Esophagus (tissue), 2 donors: ENCODE results near the gene FADS1. TPM values are rescaled to one million over a fixed set of nuclear protein-coding genes. Genes with fewer than 3 reads are reported as not detected.

Source experiments
- H3K27ac ChIP-seq, 2 donors: one replicate each; pipeline ENCODE4 v1.5.1; 2013; ENCODE audit warnings: low read depth in 2 of 2, mild to moderate bottlenecking in 2 of 2, inconsistent platforms in 1 of 2, low read length in 1 of 2, moderate library complexity in 1 of 2
- H3K27me3 ChIP-seq, 2 donors: one replicate each; pipeline ENCODE4 v1.6.1; 2013; ENCODE audit warnings: low read length in 2 of 2, control low read depth in 1 of 2, mild to moderate bottlenecking in 1 of 2; ENCODE audit not compliant: insufficient read depth in 2 of 2, control insufficient read depth in 1 of 2
- H3K36me3 ChIP-seq, 2 donors: one replicate each; pipeline ENCODE4 v1.6.1; 2013; ENCODE audit warnings: low read length in 1 of 2; ENCODE audit not compliant: control insufficient read depth in 2 of 2, insufficient read depth in 2 of 2
- H3K4me1 ChIP-seq, 2 donors: one replicate each; pipeline ENCODE4 v1.6.1; 2013; ENCODE audit warnings: low read length in 1 of 2; ENCODE audit not compliant: control insufficient read depth in 2 of 2, insufficient read depth in 2 of 2
- H3K4me3 ChIP-seq, 2 donors: one replicate each; pipeline ENCODE4 v1.5.1; 2013; ENCODE audit warnings: low read length in 2 of 2, mild to moderate bottlenecking in 2 of 2, low read depth in 1 of 2, moderate library complexity in 1 of 2
- H3K9me3 ChIP-seq, 2 donors: one replicate each; pipeline ENCODE4 v1.6.1; 2013; ENCODE audit warnings: mild to moderate bottlenecking in 2 of 2, low read depth in 1 of 2, low read length in 1 of 2, moderate library complexity in 1 of 2; ENCODE audit not compliant: control insufficient read depth in 2 of 2, insufficient read depth in 1 of 2
- WGBS, 2 donors: extraction: QIAGEN DNeasy Blood & Tissue Kit; methylation state at CpG; one replicate each; pipeline ENCODE4 v1.1.7; 2013; 5-methylcytosine and 5-hydroxymethylcytosine counted together
- polyA plus RNA-seq, 2 donors: library from polyadenylated mRNA; stranded (reverse); fragments of 200-250 nt; gene quantifications; one replicate each; pipeline ENCODE4 v1.2.3, GENCODE V29; 2013
- donor health status: healthy with polysubstance abuse.
- donor health status: Bipolar disorder and iron deficiency.

Gene FADS1
- polyA plus RNA-seq, 2 donors: 1.1 to 1.6 TPM

- 84 to 92% methylated on average over 12 of the region's 12 CpGs for WGBS, 2 donors
- Histone ChIP-seq H3K9me3 (no peaks in the 10 kb centered on the region), H3K36me3 (no peaks in the 10 kb centered on the region), H3K4me3 (no peak overlapping the region), H3K4me1 (peaks cover 0 to 8% of the 10 kb centered on the region in 2 donors), H3K27me3 (no peaks in the 10 kb centered on the region), H3K27ac (no peak overlapping the region)
Observed at GRCh38 chr11:61855939-61856680, 39.3 kb upstream of the FADS1 start.

GRCh38 chr11:61854966-61855714 lies 38.3 kb upstream of the FADS1 start:
- peaks cover 0 to 6% of the 10 kb centered on the region in 2 donors for H3K4me1 ChIP-seq
- H3K27ac ChIP-seq: no peak overlapping the region
- H3K9me3 ChIP-seq: no peaks in the 10 kb centered on the region
- no peaks in the 10 kb centered on the region for H3K27me3 ChIP-seq
- 88 to 89% methylated on average over 14 of the region's 14 CpGs for WGBS, 2 donors
- H3K4me3 ChIP-seq: no peak overlapping the region
- H3K36me3 ChIP-seq: no peaks in the 10 kb centered on the region

GRCh38 chr11:61854206-61854895 lies 37.5 kb upstream of the FADS1 start:
- Histone ChIP-seq H3K4me1 (peaks cover 0 to 6% of the 10 kb centered on the region in 2 donors), H3K9me3 (no peaks in the 10 kb centered on the region), H3K36me3 (no peaks in the 10 kb centered on the region), H3K27ac (no peak overlapping the region), H3K4me3 (no peak overlapping the region), H3K27me3 (no peaks in the 10 kb centered on the region)
- WGBS, 2 donors: 90 to 92% methylated on average over 17 of the region's 17 CpGs

GRCh38 chr11:61853698-61854169 lies 36.9 kb upstream of the FADS1 start:
- H3K4me1 ChIP-seq: peaks cover 0 to 6% of the 10 kb centered on the region in 2 donors
- no peak overlapping the region for H3K27ac ChIP-seq
- 64 to 67% methylated on average over 13 of the region's 13 CpGs for WGBS, 2 donors
- H3K27me3 ChIP-seq: no peaks in the 10 kb centered on the region
- H3K9me3 ChIP-seq: no peaks in the 10 kb centered on the region
- no peak overlapping the region for H3K4me3 ChIP-seq
- H3K36me3 ChIP-seq: no peaks in the 10 kb centered on the region

GRCh38 chr11:61851900-61852295 lies 35.1 kb upstream of the FADS1 start:
- no peaks in the 10 kb centered on the region for H3K27me3 ChIP-seq
- H3K4me1 ChIP-seq: peaks cover 0 to 6% of the 10 kb centered on the region in 2 donors
- no peaks in the 10 kb centered on the region for H3K9me3 ChIP-seq
- H3K27ac ChIP-seq: no peak overlapping the region
- WGBS, 2 donors: 87 to 90% methylated on average over 6 of the region's 6 CpGs
- H3K4me3 ChIP-seq: no peak overlapping the region
- peaks cover 0 to 7% of the 10 kb centered on the region in 2 donors for H3K36me3 ChIP-seq

GRCh38 chr11:61851113-61851899 lies 34.5 kb upstream of the FADS1 start:
- WGBS, 2 donors: 79 to 88% methylated on average over 24 of the region's 24 CpGs
- H3K4me1 ChIP-seq: peaks cover 0 to 6% of the 10 kb centered on the region in 2 donors
- peaks cover 0 to 7% of the 10 kb centered on the region in 2 donors for H3K36me3 ChIP-seq
- H3K27me3 ChIP-seq: no peaks in the 10 kb centered on the region
- H3K9me3 ChIP-seq: no peaks in the 10 kb centered on the region
- no peak overlapping the region for H3K27ac ChIP-seq
- no peak overlapping the region for H3K4me3 ChIP-seq

GRCh38 chr11:61850687-61851086 lies 33.9 kb upstream of the FADS1 start:
- Histone ChIP-seq H3K4me1 (peaks cover 0 to 6% of the 10 kb centered on the region in 2 donors), H3K4me3 (no peak overlapping the region), H3K27me3 (no peaks in the 10 kb centered on the region), H3K9me3 (no peaks in the 10 kb centered on the region), H3K27ac (no peak overlapping the region), H3K36me3 (peaks cover 0 to 7% of the 10 kb centered on the region in 2 donors)
- 63 to 68% methylated on average over 7 of the region's 7 CpGs for WGBS, 2 donors

- Histone ChIP-seq H3K4me3 (no peak overlapping the region), H3K27me3 (no peaks in the 10 kb centered on the region), H3K4me1 (peaks cover 0 to 2% of the 10 kb centered on the region in 2 donors), H3K36me3 (peaks cover 0 to 7% of the 10 kb centered on the region in 2 donors), H3K27ac (no peak overlapping the region), H3K9me3 (no peaks in the 10 kb centered on the region)
- 91 to 92% methylated on average over 9 of the region's 9 CpGs for WGBS, 2 donors
Observed at GRCh38 chr11:61848631-61849030, 31.8 kb upstream of the FADS1 start.
